Subcutaneous adipose tissue (tissue), 4 donors: ENCODE data around the gene JARID2. TPM values are rescaled to one million over a fixed set of nuclear protein-coding genes. Genes with fewer than 3 reads are reported as not detected.

ENCODE experiments used
- total RNA-seq, 4 donors: library from RNA; depleted of rRNA; stranded (reverse); fragments of >200 nt; gene quantifications; one replicate each; pipeline ENCODE4 v1.1.0, GENCODE V29; 2016
- TF ChIP-seq, protein P1 (sequence below): fragments of 450-650 bp; IDR thresholded peaks from one replicate; pipeline ENCODE4 v1.5.1; 2016; ENCODE audit warnings: low read depth, mild to moderate bottlenecking, control low read depth, antibody characterized with exemption, moderate library complexity

The JARID2 gene
- total RNA-seq, 4 donors from 2014 or later = 9.8 to 17.2 (median 12.1) TPM

- TF ChIP-seq, protein P1, sequence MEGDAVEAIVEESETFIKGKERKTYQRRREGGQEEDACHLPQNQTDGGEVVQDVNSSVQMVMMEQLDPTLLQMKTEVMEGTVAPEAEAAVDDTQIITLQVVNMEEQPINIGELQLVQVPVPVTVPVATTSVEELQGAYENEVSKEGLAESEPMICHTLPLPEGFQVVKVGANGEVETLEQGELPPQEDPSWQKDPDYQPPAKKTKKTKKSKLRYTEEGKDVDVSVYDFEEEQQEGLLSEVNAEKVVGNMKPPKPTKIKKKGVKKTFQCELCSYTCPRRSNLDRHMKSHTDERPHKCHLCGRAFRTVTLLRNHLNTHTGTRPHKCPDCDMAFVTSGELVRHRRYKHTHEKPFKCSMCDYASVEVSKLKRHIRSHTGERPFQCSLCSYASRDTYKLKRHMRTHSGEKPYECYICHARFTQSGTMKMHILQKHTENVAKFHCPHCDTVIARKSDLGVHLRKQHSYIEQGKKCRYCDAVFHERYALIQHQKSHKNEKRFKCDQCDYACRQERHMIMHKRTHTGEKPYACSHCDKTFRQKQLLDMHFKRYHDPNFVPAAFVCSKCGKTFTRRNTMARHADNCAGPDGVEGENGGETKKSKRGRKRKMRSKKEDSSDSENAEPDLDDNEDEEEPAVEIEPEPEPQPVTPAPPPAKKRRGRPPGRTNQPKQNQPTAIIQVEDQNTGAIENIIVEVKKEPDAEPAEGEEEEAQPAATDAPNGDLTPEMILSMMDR = no peak
These were observed 143.4 kb downstream of the JARID2 start for GRCh38 chr6:15389084-15389764.

DNA sequence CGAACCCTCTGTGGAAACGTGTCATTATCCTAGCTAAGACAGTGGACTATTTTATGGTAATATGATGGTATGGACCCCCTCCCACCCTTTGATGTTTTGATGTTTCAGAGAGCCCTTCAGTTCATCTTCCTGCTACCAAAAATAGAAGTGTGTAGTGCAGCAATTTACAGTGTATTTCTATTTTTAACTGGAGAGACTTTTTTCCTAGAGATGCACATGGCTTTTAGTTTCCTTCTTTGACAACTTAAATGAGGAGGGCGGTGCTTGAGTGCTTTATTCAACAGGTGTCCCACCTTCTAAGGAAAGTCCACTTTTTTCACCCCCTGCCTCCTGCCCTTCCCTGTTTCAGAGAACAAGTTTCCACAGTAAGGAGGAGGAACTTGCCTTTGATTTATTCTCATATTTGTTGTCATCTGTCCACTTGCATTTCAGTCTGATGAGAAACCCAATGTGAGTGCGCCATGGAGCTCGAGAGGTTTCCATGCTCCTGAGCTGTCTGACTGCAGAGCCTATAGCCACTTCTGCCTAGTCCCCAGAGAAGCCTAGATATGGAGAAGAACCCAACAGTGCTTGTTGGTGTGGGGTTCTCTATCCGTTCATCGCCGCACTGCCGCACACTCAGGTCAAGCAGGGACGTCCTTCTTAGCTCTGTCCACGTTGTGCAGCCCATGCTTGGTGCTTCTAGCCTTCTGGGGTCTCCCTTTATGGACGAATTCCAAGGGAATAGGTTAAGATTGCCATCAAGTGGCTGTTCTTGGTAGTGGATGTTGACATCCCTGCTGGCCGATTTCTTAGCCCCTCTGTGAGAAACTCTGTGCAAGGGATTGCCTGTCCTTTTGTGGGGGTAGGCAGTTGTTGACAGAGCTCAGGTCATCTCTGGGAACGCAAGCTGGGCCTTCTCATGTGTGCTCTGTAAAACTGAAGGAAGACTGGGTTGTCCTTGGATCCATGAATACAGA lies 144.2 kb downstream of the JARID2 start:
- TF ChIP-seq, protein P1 = no peak

DNA sequence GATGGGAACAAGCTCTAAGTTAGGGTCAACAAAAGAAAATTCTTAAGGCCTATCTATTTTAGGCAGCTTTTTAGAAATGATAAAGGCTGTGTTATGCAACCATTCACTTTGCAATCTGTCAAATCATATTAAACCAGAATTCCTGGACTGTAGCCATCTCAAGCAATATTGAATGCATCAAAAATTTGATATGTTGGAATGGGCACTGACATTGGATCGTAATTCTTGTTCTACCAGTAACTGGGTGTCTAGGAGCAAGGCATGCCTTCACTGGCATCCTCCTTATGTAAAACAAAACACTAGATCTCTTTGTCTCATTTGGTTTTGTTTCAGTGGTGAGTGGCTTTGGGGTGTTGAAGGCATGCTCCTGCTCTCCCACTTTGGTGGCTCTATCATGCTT lies 145.6 kb downstream of the JARID2 start:
- TF ChIP-seq, protein P1 = no peak

DNA sequence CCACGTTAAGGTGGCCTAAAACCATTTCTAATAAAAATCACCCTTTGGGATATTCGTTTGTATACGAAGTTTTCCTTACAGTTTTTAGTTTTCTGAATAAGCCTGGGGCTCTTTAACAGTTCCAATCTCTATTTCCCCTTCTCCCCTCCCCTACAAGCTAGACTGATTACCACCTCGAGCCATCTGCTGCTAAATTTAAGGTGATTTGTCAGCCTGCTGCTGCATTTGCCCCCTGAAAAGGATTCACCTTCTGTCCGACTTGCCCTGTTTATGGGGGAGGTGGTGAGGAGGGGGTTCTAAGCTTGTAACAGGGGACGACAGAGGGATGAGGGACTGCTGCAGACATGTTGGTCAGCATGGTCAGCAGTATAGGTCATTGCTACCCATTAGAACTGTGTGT lies 146.3 kb downstream of the JARID2 start:
- TF ChIP-seq, protein P1 = no peak

- TF ChIP-seq, protein P1 = no peak
These were observed 147.7 kb downstream of the JARID2 start for GRCh38 chr6:15393605-15394004.

DNA sequence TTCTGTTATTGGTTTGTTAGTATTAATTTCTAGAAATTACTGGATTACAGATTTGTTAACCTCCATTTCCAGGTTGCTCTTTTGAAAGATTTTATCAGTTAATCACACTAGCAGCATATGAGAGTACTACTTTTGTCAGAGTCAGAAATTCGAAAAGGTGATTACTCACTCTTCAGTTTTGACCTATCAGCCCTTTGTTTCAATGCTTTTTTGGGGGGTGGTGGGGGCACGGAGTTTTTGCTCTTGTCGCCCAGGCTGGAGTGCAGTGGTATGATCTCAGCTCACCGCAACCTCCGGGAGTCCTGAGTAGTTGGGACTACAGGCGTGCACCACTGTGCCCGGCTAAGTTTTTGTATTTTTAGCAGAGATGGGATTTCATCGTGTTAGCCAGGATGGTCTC lies 149.2 kb downstream of the JARID2 start:
- TF ChIP-seq, protein P1 = no peak

GRCh38 chr6:15396808-15397207 lies 150.9 kb downstream of the JARID2 start:
- TF ChIP-seq, protein P1 = no peak
